SH-SY5Y (cell line): ENCODE results near the gene KCTD3.

Experiments used
- GATA2 ChIP-seq: IDR thresholded peaks from 2 replicates; pipeline ENCODE4 v1.6.1; 2011; ENCODE audit warnings: mild to moderate bottlenecking, low read depth, low read length
- GATA3 ChIP-seq: IDR thresholded peaks from 2 replicates; pipeline ENCODE4 v1.6.1; 2011; ENCODE audit warnings: low read depth, mild to moderate bottlenecking, low read length, moderate library complexity

DNA sequence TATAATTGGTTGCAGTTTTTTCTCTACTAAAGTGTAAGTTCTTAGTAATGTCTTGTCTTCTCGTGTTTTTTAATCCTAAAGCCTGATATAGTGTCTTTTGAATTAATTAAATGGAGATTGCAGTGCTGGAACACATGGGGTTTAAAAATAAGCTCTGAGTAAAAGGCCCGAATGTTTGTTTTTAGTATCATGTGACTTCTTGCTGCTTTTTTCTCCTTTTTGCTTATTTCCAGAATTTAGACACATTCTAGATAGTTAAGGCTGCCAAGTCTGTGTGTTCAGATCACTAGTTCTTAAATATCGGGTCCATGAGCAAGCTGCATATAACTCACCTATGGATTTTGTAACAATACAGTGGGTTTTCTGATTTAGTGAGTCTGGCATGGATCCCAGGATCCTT is 27.5 kb downstream of the KCTD3 start:
- TF ChIP-seq GATA3, result no peak
- no peak for TF ChIP-seq GATA2
